H1 (cell line): ENCODE results near the gene PEX26. TPM values are rescaled to one million over a fixed set of nuclear protein-coding genes. Genes with fewer than 3 reads are reported as not detected.

Source experiments
- CTCF ChIA-PET: fragments of 300-600 bp; sonication (Branson Sonifier 250); formaldehyde crosslinking; loops from one replicate; lab custom pipeline; 2021; ENCODE audit not compliant: partially characterized antibody; lab: Charles Lee
- POLR2A ChIA-PET: fragments of 300-600 bp; sonication (Branson Sonifier 250); formaldehyde crosslinking; loops from one replicate; lab custom pipeline; 2021; ENCODE audit warnings: inconsistent platforms; ENCODE audit not compliant: partially characterized antibody; lab: Charles Lee
- DNase-seq, 2 experiments: peaks; one replicate each; pipeline versions ENCODE4 v3.0.0 to v3.0.0-alpha.2; 2010 to 2022; ENCODE audit warnings: low spot score in 2 of 2, low read depth in 1 of 2, mixed read lengths in 1 of 2
- FAIRE-seq: peaks from 2 replicates; lab custom pipeline; 2011; peaks lifted over from hg19 to GRCh38; lab: Jason Lieb, UNC
- H2AFZ ChIP-seq: 2 replicates; pipeline ENCODE4 v1.8.1; 2012; ENCODE audit warnings: low read length, inconsistent platforms
- H2AK5ac ChIP-seq: 2 replicates; pipeline ENCODE4 v1.6.1; 2013; ENCODE audit warnings: low read depth, low read length
- H2BK120ac ChIP-seq: replicated peaks from 2 replicates; pipeline ENCODE3; 2013; ENCODE audit warnings: low read depth, low read length, inconsistent platforms
- H2BK12ac ChIP-seq: 2 replicates; pipeline ENCODE4 v1.6.1; 2013; ENCODE audit warnings: low read depth, low read length
- H2BK15ac ChIP-seq: 2 replicates; pipeline ENCODE4 v1.6.1; 2013; ENCODE audit warnings: low read length
- H2BK20ac ChIP-seq: 2 replicates; pipeline ENCODE4 v1.6.1; 2013; ENCODE audit warnings: low read length
- H2BK5ac ChIP-seq: 2 replicates; pipeline ENCODE4 v1.6.1; 2013; ENCODE audit warnings: low read depth, low read length
- H3K14ac ChIP-seq: 2 replicates; pipeline ENCODE4 v1.6.1; 2013; ENCODE audit warnings: inconsistent platforms; ENCODE audit not compliant: insufficient read length
- H3K18ac ChIP-seq: 2 replicates; pipeline ENCODE4 v1.6.1; 2013; ENCODE audit warnings: low read length; ENCODE audit errors: extremely low read depth
- H3K23ac ChIP-seq: 2 replicates; pipeline ENCODE4 v1.6.1; 2013; ENCODE audit warnings: inconsistent platforms; ENCODE audit not compliant: insufficient read length
- H3K23me2 ChIP-seq: 2 replicates; pipeline ENCODE4 v1.6.1; 2013; ENCODE audit warnings: low read depth, low read length
- H3K27ac ChIP-seq: 2 replicates; pipeline ENCODE4 v1.6.1; 2011; ENCODE audit warnings: low read depth, low read length, inconsistent platforms
- H3K27me3 ChIP-seq, 4 experiments: replicated peaks in 1 of 4; 1 replicate in 1 of 4; 2 replicates in 3 of 4; pipeline versions ENCODE4 v1.6.1 to v1.8.1; 2011 to 2013; ENCODE audit warnings: low read length in 3 of 4, mild to moderate bottlenecking in 3 of 4, inconsistent platforms in 2 of 4, mixed read lengths in 2 of 4, moderate library complexity in 1 of 4; ENCODE audit not compliant: control insufficient read depth in 3 of 4, insufficient read depth in 3 of 4; ENCODE audit errors: extremely low read depth in 1 of 4
- H3K36me3 ChIP-seq, 4 experiments: 2 replicates each; pipeline versions ENCODE4 v1.6.1 to v1.8.1; 2011 to 2013; ENCODE audit warnings: mild to moderate bottlenecking in 4 of 4, low read length in 3 of 4, moderate library complexity in 2 of 4, control low read depth in 1 of 4, inconsistent platforms in 1 of 4; ENCODE audit not compliant: insufficient read depth in 4 of 4, control insufficient read depth in 2 of 4
- H3K4ac ChIP-seq: replicated peaks from 2 replicates; pipeline ENCODE3; 2013; ENCODE audit warnings: low read length, low read depth, mixed read lengths, inconsistent platforms; ENCODE audit not compliant: insufficient read length
- H3K4me1 ChIP-seq, 4 experiments: replicated peaks in 1 of 4; 1 replicate in 1 of 4; 2 replicates in 3 of 4; pipeline versions ENCODE4 v1.6.1 to v1.8.1; 2011 to 2013; ENCODE audit warnings: low read length in 3 of 4, inconsistent platforms in 2 of 4, mixed read lengths in 1 of 4; ENCODE audit not compliant: insufficient read depth in 4 of 4, control insufficient read depth in 3 of 4
- H3K4me2 ChIP-seq, 2 experiments: 2 replicates each; pipeline versions ENCODE4 v1.6.1 to v1.8.1; 2011 to 2013; ENCODE audit warnings: low read depth in 2 of 2, low read length in 2 of 2, control low read depth in 1 of 2, inconsistent platforms in 1 of 2, mild to moderate bottlenecking in 1 of 2; ENCODE audit not compliant: insufficient read depth in 1 of 2
- H3K4me3 ChIP-seq, 4 experiments: fragments of 200-600, 300-600 bp in 1 of 4; sonication (generic), shearing (Covaris generic), sonication (Bioruptor Twin) in 1 of 4; 2 replicates each; pipeline versions ENCODE4 v1.5.1 to v1.8.1; 2011 to 2016; ENCODE audit warnings: low read length in 4 of 4, low read depth in 3 of 4, control low read depth in 2 of 4, inconsistent platforms in 2 of 4, mild to moderate bottlenecking in 2 of 4, mixed read lengths in 1 of 4, moderate library complexity in 1 of 4; ENCODE audit not compliant: insufficient read depth in 2 of 4; ENCODE audit errors: extremely low read depth in 1 of 4
- H3K56ac ChIP-seq: replicated peaks from 2 replicates; pipeline ENCODE3; 2013; ENCODE audit warnings: low read depth, mild to moderate bottlenecking, mixed read lengths, low read length, inconsistent platforms; ENCODE audit not compliant: insufficient read length
- H3K79me1 ChIP-seq: 2 replicates; pipeline ENCODE4 v1.6.1; 2013; ENCODE audit warnings: low read depth, low read length, control low read depth
- H3K79me2 ChIP-seq, 2 experiments: 2 replicates each; pipeline versions ENCODE4 v1.6.1 to v1.8.1; 2012 to 2013; ENCODE audit warnings: low read length in 2 of 2, mild to moderate bottlenecking in 2 of 2, inconsistent platforms in 1 of 2; ENCODE audit not compliant: insufficient read depth in 2 of 2, control insufficient read depth in 1 of 2
- H3K9ac ChIP-seq, 4 experiments: replicated peaks in 1 of 4; 1 replicate in 1 of 4; 2 replicates in 3 of 4; pipeline versions ENCODE4 v1.6.1 to v1.8.1; 2011 to 2013; ENCODE audit warnings: low read depth in 3 of 4, low read length in 3 of 4, control low read depth in 2 of 4, mild to moderate bottlenecking in 2 of 4, moderate library complexity in 2 of 4, inconsistent platforms in 1 of 4; ENCODE audit errors: extremely low read depth in 1 of 4
- H3K9me3 ChIP-seq, 2 experiments: 2 replicates each; pipeline versions ENCODE4 v1.6.1 to v1.8.1; 2012 to 2013; ENCODE audit warnings: mild to moderate bottlenecking in 2 of 2, moderate library complexity in 2 of 2, control low read depth in 1 of 2, inconsistent platforms in 1 of 2, low read depth in 1 of 2, low read length in 1 of 2, mixed read lengths in 1 of 2; ENCODE audit not compliant: insufficient read depth in 2 of 2
- H4K20me1 ChIP-seq, 2 experiments: replicated peaks in 1 of 2; 2 replicates each; pipeline versions ENCODE3 to v1.8.1; 2011 to 2013; ENCODE audit warnings: inconsistent platforms in 2 of 2, low read length in 2 of 2, mild to moderate bottlenecking in 1 of 2; ENCODE audit not compliant: insufficient read depth in 2 of 2, control insufficient read depth in 1 of 2
- H4K5ac ChIP-seq: 2 replicates; pipeline ENCODE4 v1.6.1; 2013; ENCODE audit warnings: low read length, low read depth, mixed read lengths, inconsistent platforms; ENCODE audit not compliant: insufficient read length
- H4K8ac ChIP-seq: 2 replicates; pipeline ENCODE4 v1.8.0; 2013; ENCODE audit warnings: mild to moderate bottlenecking, moderate library complexity, low read length, inconsistent platforms; ENCODE audit not compliant: insufficient read depth; ENCODE audit errors: extremely low read depth
- H4K91ac ChIP-seq: replicated peaks from 2 replicates; pipeline ENCODE3; 2013; ENCODE audit warnings: low read length, mixed read lengths, inconsistent platforms; ENCODE audit not compliant: insufficient read length
- BCL11A ChIP-seq, 2 experiments: IDR thresholded peaks; one replicate each; pipeline ENCODE4 v1.6.1; 2011; ENCODE audit warnings: low read depth in 2 of 2, low read length in 2 of 2, mild to moderate bottlenecking in 2 of 2
- FOSL1 ChIP-seq: IDR thresholded peaks from 2 replicates; pipeline ENCODE4 v1.6.1; 2011; ENCODE audit warnings: mild to moderate bottlenecking, low read depth, low read length, moderate library complexity; ENCODE audit not compliant: insufficient read depth
- HDAC2 ChIP-seq, 2 experiments: fragments of 300-600 bp in 1 of 2; sonication (generic) in 1 of 2; IDR thresholded peaks; 2 replicates each; pipeline ENCODE4 v1.6.1; 2011 to 2012; ENCODE audit warnings: low read depth in 2 of 2, low read length in 2 of 2, mild to moderate bottlenecking in 2 of 2, moderate library complexity in 2 of 2, borderline replicate concordance in 1 of 2, inconsistent platforms in 1 of 2
- KDM1A ChIP-seq: fragments of 200-600, 300-600 bp; sonication (generic); IDR thresholded peaks from 2 replicates; pipeline ENCODE4 v1.7.1; 2016; ENCODE audit warnings: mild to moderate bottlenecking, low read length, borderline replicate concordance
- MAFK ChIP-seq: IDR thresholded peaks from 2 replicates; pipeline ENCODE4 v1.6.1; 2012; ENCODE audit warnings: low read depth, mild to moderate bottlenecking, improper control_type of control experiment, low read length
- NANOG ChIP-seq: IDR thresholded peaks from 2 replicates; pipeline ENCODE4 v1.6.1; 2011; ENCODE audit warnings: low read length, low read depth, mild to moderate bottlenecking, inconsistent platforms; ENCODE audit not compliant: insufficient read depth, poor library complexity, severe bottlenecking
- SAP30 ChIP-seq: fragments of 300-600 bp; sonication (generic); IDR thresholded peaks from 2 replicates; pipeline ENCODE4 v1.7.1; 2012; ENCODE audit warnings: low read length, moderate library complexity, mild to moderate bottlenecking, inconsistent platforms; ENCODE audit not compliant: insufficient read depth, insufficient replicate concordance
- TAF1 ChIP-seq: IDR thresholded peaks from 2 replicates; pipeline ENCODE4 v1.6.1; 2011; ENCODE audit warnings: mild to moderate bottlenecking, low read depth, low read length
- YY1 ChIP-seq: IDR thresholded peaks from 2 replicates; pipeline ENCODE4 v1.6.1; 2011; ENCODE audit warnings: low read depth, mild to moderate bottlenecking, low read length
- ZNF274 ChIP-seq: IDR thresholded peaks from 2 replicates; pipeline ENCODE4 v1.7.0; 2012; ENCODE audit warnings: low read length, borderline replicate concordance; ENCODE audit errors: extremely low read depth
- WGBS, 2 experiments: shearing (Covaris generic) in 1 of 2; methylation state at CpG; one replicate each; pipeline versions ENCODE4 v1.1.6 to v1.1.7; 2013 to 2015; ENCODE audit warnings: low lambda C conversion rate in 2 of 2, mixed read lengths in 2 of 2, inconsistent platforms in 1 of 2, low coverage in 1 of 2, missing lambda C conversion rate in 1 of 2; ENCODE audit not compliant: insufficient replicate concordance in 2 of 2, insufficient coverage in 1 of 2, insufficient read length in 1 of 2; ENCODE audit errors: extremely low coverage in 1 of 2, missing lambda C conversion rate in 1 of 2; 5-methylcytosine and 5-hydroxymethylcytosine counted together
- polyA plus RNA-seq, 7 experiments: library from polyadenylated mRNA; depleted of rRNA in 3 of 7; stranded (reverse) in 5 of 7; unstranded in 2 of 7; fragments of >200 nt in 5 of 7; fragments of 200-250 nt in 2 of 7; gene quantifications; 1 replicate in 5 of 7; 2 replicates in 1 of 7; 4 replicates in 1 of 7; pipeline versions ENCODE4 v1.2.1 to v1.2.3, GENCODE V29; 2011 to 2013; ENCODE audit warnings: missing spikeins in 2 of 7, mixed read lengths in 2 of 7
- total RNA-seq: library from RNA; stranded (reverse); fragmentation: NEBNext Ultra II Directional; extraction: Animal tissue kit (Norgen Biotek cat#: 25700); gene quantifications from 2 replicates; pipeline ENCODE4 v1.2.1, GENCODE V29; 2021
- TF ChIP-seq, protein P1 (sequence below): IDR thresholded peaks from 2 replicates; pipeline ENCODE4 v1.6.1; 2012; ENCODE audit warnings: inconsistent platforms
- TF ChIP-seq, protein P2 (sequence below): IDR thresholded peaks from 2 replicates; pipeline ENCODE4 v1.6.1; 2012; ENCODE audit warnings: low read length, inconsistent platforms

PEX26 gene
- total and polyA plus RNA-seq, 2 of the 8 experiments (the other 6 are each of a cell fraction or from before 2014, with no cell fraction given): 33.1 to 49.0 TPM

DNA sequence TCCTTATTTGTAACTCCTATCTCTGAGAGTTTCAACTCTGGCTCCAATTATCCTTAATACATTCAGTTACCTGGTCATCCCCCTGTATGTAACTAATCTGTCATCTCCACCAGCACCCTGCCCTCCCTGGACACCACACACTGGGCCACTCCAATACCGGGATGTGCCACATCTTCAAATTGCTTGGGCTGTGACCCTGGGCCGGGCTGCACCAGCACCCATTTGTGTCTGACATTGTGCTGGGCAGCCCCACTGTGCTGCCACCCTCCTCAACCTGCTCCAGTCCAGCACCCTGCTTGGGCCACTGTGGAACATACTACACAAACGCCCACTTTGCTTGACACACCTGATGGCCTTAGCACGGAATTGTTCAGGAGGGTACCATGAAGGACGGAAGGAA lies 70.0 kb downstream of the PEX26 start:
- no peak overlapping the region for H2BK20ac ChIP-seq
- H3K9ac ChIP-seq: no peak overlapping the region
- H3K79me1 ChIP-seq: no peaks in the 10 kb centered on the region
- FAIRE-seq (no peak), DNase-seq (no peak)
- no peak overlapping the region for H2BK12ac ChIP-seq
- 94% methylated on average over 5 of the region's 5 CpGs; no CpG with 5 or more reads in 1 of the 2 experiments for WGBS, 2 experiments
- H3K36me3 ChIP-seq: no peaks in the 10 kb centered on the region
- CTCF ChIA-PET: no interaction called here
- no peak overlapping the region for H2BK120ac ChIP-seq
- no peak overlapping the region for H3K18ac ChIP-seq
- no peak overlapping the region for H3K56ac ChIP-seq
- no peak overlapping the region for H3K4me2 ChIP-seq
- no peak overlapping the region for H4K5ac ChIP-seq
- H4K8ac ChIP-seq: no peak overlapping the region
- no peak overlapping the region for H3K27ac ChIP-seq
- H2AK5ac ChIP-seq: no peak overlapping the region
- no peaks in the 10 kb centered on the region for H3K9me3 ChIP-seq
- no peak overlapping the region for H3K4me3 ChIP-seq
- H3K27me3 ChIP-seq: peaks cover 0 to 4% (median 0%) of the 10 kb centered on the region in 4 experiments; a peak in 2 of 7 replicates
- H3K4me1 ChIP-seq: no peaks in the 10 kb centered on the region
- no peak overlapping the region for H4K91ac ChIP-seq
- H2AFZ ChIP-seq: no peak overlapping the region
- no peaks in the 10 kb centered on the region for H3K79me2 ChIP-seq
- peaks cover 4% of the 10 kb centered on the region; the same call in 1 of the 2 replicates for H3K23me2 ChIP-seq
- H3K23ac ChIP-seq: no peak overlapping the region
- H2BK15ac ChIP-seq: no peak overlapping the region
- no peak overlapping the region for H2BK5ac ChIP-seq
- H4K20me1 ChIP-seq: no peaks in the 10 kb centered on the region
- H3K14ac ChIP-seq: no peak overlapping the region
- POLR2A ChIA-PET: no interaction called here
- H3K4ac ChIP-seq: no peak overlapping the region
- TF ChIP-seq TAF1 (no peak), FOSL1 (no peak), BCL11A (IDR thresholded peaks at IDR 0.05; ENCODE audit: low read depth in 2 of 2, low read length in 2 of 2) (no peak), NANOG (no peak), SAP30 (no peak), HDAC2 (IDR thresholded peaks at IDR 0.05; ENCODE audit: borderline replicate concordance in 1 of 2, low read depth in 2 of 2, low read length in 2 of 2) (no peak), KDM1A (no peak), ZNF274 (no peak), MAFK (no peak), YY1 (no peak)
- TF ChIP-seq, protein P1, sequence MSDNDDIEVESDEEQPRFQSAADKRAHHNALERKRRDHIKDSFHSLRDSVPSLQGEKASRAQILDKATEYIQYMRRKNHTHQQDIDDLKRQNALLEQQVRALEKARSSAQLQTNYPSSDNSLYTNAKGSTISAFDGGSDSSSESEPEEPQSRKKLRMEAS: no peak
- TF ChIP-seq, protein P2, sequence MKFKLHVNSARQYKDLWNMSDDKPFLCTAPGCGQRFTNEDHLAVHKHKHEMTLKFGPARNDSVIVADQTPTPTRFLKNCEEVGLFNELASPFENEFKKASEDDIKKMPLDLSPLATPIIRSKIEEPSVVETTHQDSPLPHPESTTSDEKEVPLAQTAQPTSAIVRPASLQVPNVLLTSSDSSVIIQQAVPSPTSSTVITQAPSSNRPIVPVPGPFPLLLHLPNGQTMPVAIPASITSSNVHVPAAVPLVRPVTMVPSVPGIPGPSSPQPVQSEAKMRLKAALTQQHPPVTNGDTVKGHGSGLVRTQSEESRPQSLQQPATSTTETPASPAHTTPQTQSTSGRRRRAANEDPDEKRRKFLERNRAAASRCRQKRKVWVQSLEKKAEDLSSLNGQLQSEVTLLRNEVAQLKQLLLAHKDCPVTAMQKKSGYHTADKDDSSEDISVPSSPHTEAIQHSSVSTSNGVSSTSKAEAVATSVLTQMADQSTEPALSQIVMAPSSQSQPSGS: no peak
